Esophagus squamous epithelium (tissue), 5 donors: ENCODE data around the gene LPP. TPM values are rescaled to one million over a fixed set of nuclear protein-coding genes. Genes with fewer than 3 reads are reported as not detected.

ENCODE experiments used
- DNase-seq: peaks from one replicate; lab custom pipeline; 2025; lab: John Stamatoyannopoulos, UW
- H3K27ac ChIP-seq, 4 donors: fragments of 200-600 bp; sonication (generic); one replicate each; pipeline ENCODE4 v1.5.1; 2016 to 2019; ENCODE audit warnings: mild to moderate bottlenecking in 1 of 4
- H3K27me3 ChIP-seq, 4 donors: fragments of 200-600 bp; sonication (generic); 1 replicate in 3 of 4; 2 replicates in 1 of 4; pipeline versions ENCODE4 v1.5.1 to v1.6.0; 2017 to 2021; ENCODE audit warnings: antibody characterized with exemption in 1 of 4
- H3K36me3 ChIP-seq, 3 donors: fragments of 200-600 bp; sonication (generic); one replicate each; pipeline ENCODE4 v1.5.1; 2016 to 2019
- H3K4me1 ChIP-seq, 3 donors: fragments of 200-600 bp; sonication (generic); one replicate each; pipeline ENCODE4 v1.5.1; 2017 to 2019
- H3K4me3 ChIP-seq, 4 donors: fragments of 200-600 bp; sonication (generic); 1 replicate in 3 of 4; 2 replicates in 1 of 4; pipeline ENCODE4 v1.5.1; 2016 to 2019; ENCODE audit warnings: mild to moderate bottlenecking in 2 of 4, moderate library complexity in 1 of 4
- H3K9me3 ChIP-seq, 3 donors: fragments of 200-600 bp; sonication (generic); one replicate each; pipeline ENCODE4 v1.5.1; 2016 to 2019
- POLR2A ChIP-seq, 4 donors: fragments of 450-650 bp; IDR thresholded peaks; one replicate each; pipeline ENCODE4 v1.6.1; 2017; ENCODE audit warnings: antibody characterized with exemption in 4 of 4, mild to moderate bottlenecking in 4 of 4, moderate library complexity in 3 of 4
- WGBS, 2 donors: methylation state at CpG; one replicate each; pipeline ENCODE4 v1.1.5; 2018; 5-methylcytosine and 5-hydroxymethylcytosine counted together
- intact Hi-C: fragments of 100-400 bp; cut with DNase I; formaldehyde crosslinking; loops from one replicate; pipeline ENCODE4 v1.15.0; 2022
- total RNA-seq, 4 donors: library from RNA; depleted of rRNA; stranded (reverse); fragments of >200 nt; gene quantifications; one replicate each; pipeline ENCODE4 v1.1.0, GENCODE V29; 2016
- TF ChIP-seq, protein P1 (sequence below), 6 experiments: fragments of 450-650 bp in 4 of 6; fragments of 200-600 bp in 2 of 6; sonication (generic) in 2 of 6; IDR thresholded peaks; one replicate each; pipeline ENCODE4 v1.5.1; 2016 to 2019; ENCODE audit warnings: antibody characterized with exemption in 6 of 6, mild to moderate bottlenecking in 4 of 6, moderate library complexity in 4 of 6
- donor health status: DM: yes; HTN: yes; CAD: no.

Gene LPP
- total RNA-seq, 4 donors from 2014 or later, result 41.4 to 369 (median 97.3) TPM

DNA sequence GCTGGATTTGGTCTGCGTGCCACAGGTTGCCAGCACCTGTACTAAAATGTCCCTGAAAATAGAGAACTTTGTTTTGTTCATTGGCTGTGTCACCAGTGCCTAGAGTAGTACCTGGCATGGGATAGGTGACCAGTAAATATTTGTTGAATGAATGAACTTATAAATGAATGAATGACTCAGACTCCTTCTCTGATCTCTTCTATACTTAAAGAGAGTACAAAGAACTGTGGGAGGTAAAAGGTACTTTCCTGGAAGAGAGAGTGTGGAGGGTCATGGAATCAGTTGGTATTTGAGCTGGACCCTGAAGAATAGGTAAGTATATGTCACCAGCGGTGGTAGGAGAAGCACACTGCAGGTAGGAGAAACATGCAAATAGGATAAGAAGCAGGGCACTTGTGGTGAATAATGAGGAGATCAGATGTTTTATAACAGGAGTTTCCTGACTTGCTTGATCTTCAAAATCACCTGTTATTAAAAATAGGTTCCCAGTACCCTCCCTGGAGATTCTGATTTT lies 149.4 kb downstream of the LPP start:
- intact Hi-C loops, result no loop called here
- 88 to 93% methylated on average over 2 of the region's 2 CpGs for WGBS, 2 donors
- H3K27ac ChIP-seq, result no peak overlapping the region
- H3K36me3 ChIP-seq, result no peaks in the 10 kb centered on the region
- H3K27me3 ChIP-seq, result no peaks in the 10 kb centered on the region
- peaks cover 6 to 20% (median 10%) of the 10 kb centered on the region in 3 donors for H3K4me1 ChIP-seq
- TF ChIP-seq POLR2A (IDR thresholded peaks at IDR 0.05), result no peak
- TF ChIP-seq, protein P1, sequence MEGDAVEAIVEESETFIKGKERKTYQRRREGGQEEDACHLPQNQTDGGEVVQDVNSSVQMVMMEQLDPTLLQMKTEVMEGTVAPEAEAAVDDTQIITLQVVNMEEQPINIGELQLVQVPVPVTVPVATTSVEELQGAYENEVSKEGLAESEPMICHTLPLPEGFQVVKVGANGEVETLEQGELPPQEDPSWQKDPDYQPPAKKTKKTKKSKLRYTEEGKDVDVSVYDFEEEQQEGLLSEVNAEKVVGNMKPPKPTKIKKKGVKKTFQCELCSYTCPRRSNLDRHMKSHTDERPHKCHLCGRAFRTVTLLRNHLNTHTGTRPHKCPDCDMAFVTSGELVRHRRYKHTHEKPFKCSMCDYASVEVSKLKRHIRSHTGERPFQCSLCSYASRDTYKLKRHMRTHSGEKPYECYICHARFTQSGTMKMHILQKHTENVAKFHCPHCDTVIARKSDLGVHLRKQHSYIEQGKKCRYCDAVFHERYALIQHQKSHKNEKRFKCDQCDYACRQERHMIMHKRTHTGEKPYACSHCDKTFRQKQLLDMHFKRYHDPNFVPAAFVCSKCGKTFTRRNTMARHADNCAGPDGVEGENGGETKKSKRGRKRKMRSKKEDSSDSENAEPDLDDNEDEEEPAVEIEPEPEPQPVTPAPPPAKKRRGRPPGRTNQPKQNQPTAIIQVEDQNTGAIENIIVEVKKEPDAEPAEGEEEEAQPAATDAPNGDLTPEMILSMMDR (IDR thresholded peaks at IDR 0.05), result no peak
- no peaks in the 10 kb centered on the region for H3K9me3 ChIP-seq
- DNase-seq, result no peak
- H3K4me3 ChIP-seq, result no peak overlapping the region

DNA sequence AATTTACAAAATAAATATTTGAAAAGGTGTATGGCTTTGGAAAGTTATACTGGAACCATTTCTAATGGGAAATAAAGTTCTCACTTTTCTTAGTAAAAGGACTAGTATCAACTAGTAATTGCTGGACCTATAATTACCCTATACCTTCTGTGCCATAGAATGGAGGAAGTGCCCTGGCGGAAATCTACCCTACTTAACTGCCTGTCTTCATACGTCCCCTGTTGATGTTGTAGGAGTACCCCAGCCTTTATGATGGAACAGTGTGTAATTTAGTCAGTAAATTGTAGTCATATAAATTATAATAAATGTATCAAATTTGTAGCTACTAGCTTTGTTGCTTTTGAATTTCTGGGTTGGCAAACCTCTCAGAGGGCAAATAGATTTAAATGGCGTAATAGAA lies 149.9 kb downstream of the LPP start:
- no peaks in the 10 kb centered on the region for H3K9me3 ChIP-seq
- no peak for DNase-seq
- 85 to 91% methylated on average over 3 of the region's 3 CpGs for WGBS, 2 donors
- H3K36me3 ChIP-seq, result no peaks in the 10 kb centered on the region
- TF ChIP-seq POLR2A (IDR thresholded peaks at IDR 0.05), result no peak
- TF ChIP-seq, protein P1 (IDR thresholded peaks at IDR 0.05), result no peak
- no peak overlapping the region for H3K27ac ChIP-seq
- no peaks in the 10 kb centered on the region for H3K27me3 ChIP-seq
- H3K4me1 ChIP-seq, result peaks cover 1 to 15% (median 7%) of the 10 kb centered on the region in 3 donors
- intact Hi-C loops, result no loop called here
- no peak overlapping the region for H3K4me3 ChIP-seq

GRCh38 chr3:188304501-188304900 lies 150.5 kb downstream of the LPP start:
- no peak for DNase-seq
- TF ChIP-seq, protein P1 (IDR thresholded peaks at IDR 0.05), result no peak
- no peak for TF ChIP-seq POLR2A (IDR thresholded peaks at IDR 0.05)
- WGBS, 2 donors, result 50 to 56% methylated on average over 1 of the region's 1 CpG
- intact Hi-C loops, result no loop called here
- Histone ChIP-seq H3K27ac (no peak overlapping the region), H3K4me3 (no peak overlapping the region), H3K4me1 (peaks cover 0 to 8% (median under 1%) of the 10 kb centered on the region in 3 donors), H3K36me3 (no peaks in the 10 kb centered on the region), H3K9me3 (no peaks in the 10 kb centered on the region), H3K27me3 (no peaks in the 10 kb centered on the region)

DNA sequence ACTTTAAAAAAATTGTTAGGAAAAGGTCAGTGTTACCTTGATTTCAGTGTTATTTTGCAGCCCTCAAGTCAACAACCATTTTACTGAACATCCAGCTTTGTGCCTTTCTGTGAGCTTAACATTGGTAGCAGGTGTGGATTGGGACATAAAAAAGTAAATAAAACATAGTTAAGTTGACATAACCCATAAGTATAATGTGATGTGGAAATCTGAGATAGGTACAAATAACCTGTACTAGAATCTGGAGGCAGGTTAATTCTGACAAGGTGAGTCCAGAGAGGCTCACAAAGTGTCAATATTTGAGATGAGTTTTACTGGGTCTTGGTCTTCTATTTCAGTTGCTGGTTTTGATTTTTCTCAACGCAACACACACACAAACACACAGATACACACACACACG lies 151.3 kb downstream of the LPP start:
- no peaks in the 10 kb centered on the region for H3K27me3 ChIP-seq
- no peaks in the 10 kb centered on the region for H3K9me3 ChIP-seq
- no peak for DNase-seq
- peaks cover 0 to 7% (median 0%) of the 10 kb centered on the region in 3 donors for H3K4me1 ChIP-seq
- intact Hi-C loops, result no loop called here
- TF ChIP-seq, protein P1 (IDR thresholded peaks at IDR 0.05), result no peak
- no peak for TF ChIP-seq POLR2A (IDR thresholded peaks at IDR 0.05)
- WGBS, 2 donors, result 89 to 95% methylated on average over 2 of the region's 2 CpGs
- no peaks in the 10 kb centered on the region for H3K36me3 ChIP-seq
- H3K27ac ChIP-seq, result no peak overlapping the region
- H3K4me3 ChIP-seq, result no peak overlapping the region

DNA sequence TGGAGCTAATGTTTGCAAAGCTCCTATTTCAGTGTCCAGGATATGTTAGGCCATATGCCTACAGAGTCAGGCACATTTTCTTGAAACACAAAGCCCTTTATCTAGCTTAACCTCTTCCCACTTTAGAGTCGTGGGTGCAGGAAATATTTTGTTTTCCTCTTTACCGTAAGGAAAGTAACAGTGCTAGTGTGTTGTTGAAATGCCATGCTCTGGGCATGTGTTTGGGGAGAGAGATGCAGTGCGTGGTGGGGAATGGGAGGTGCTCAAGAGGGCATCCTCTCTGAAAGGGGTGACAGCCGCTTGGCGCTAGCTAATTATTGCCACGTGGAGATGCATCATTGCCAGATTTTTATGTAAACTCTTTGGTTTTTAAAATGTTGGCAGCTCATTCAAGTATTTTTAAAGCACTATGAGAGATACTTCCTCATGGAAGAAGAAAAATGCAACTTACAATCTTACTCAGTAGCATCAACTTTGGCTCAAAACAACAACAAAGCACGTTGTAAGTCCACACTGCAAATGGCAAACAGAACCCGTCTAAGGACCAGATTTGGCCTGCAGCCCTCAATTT lies 152.6 kb downstream of the LPP start:
- no peak for TF ChIP-seq POLR2A (IDR thresholded peaks at IDR 0.05)
- TF ChIP-seq, protein P1 (IDR thresholded peaks at IDR 0.05), result no peak
- Histone ChIP-seq H3K9me3 (no peaks in the 10 kb centered on the region), H3K27me3 (no peaks in the 10 kb centered on the region), H3K4me1 (peaks cover 0 to 7% (median 0%) of the 10 kb centered on the region in 3 donors), H3K36me3 (no peaks in the 10 kb centered on the region), H3K27ac (no peak overlapping the region), H3K4me3 (no peak overlapping the region)
- no peak for DNase-seq
- WGBS, 2 donors, result 43 to 59% methylated on average over 8 of the region's 8 CpGs
- intact Hi-C loops, result no loop called here
